IMR-90 (cell line): ENCODE measurements around the gene ERC2. TPM values are rescaled to one million over a fixed set of nuclear protein-coding genes. Genes with fewer than 3 reads are reported as not detected.

Experiments used
- ATAC-seq: fragments of 200-7000 bp; cut with Tn5 transposase; 2 replicates; pipeline ENCODE4 v1.9.1; 2020; ENCODE audit warnings: low read depth, mild to moderate bottlenecking, moderate library complexity
- BruUV-seq: library from RNA; stranded (reverse); fragments of 400-500 nt; replicated peaks from 2 replicates; lab custom pipeline; 2021; lab: Mats Ljungman, UMichigan
- CTCF ChIA-PET: fragments of 300-600 bp; formaldehyde crosslinking; extraction: SDS; loops from one replicate; lab custom pipeline; 2021; ENCODE audit warnings: antibody characterized with exemption; lab: Yijun Ruan, JAX
- POLR2A ChIA-PET: fragments of 300-600 bp; sonication (Branson Sonifier 250); formaldehyde crosslinking; loops from one replicate; lab custom pipeline; 2022; ENCODE audit warnings: antibody characterized with exemption; ENCODE audit not compliant: unreplicated experiment; lab: Charles Lee
- DNase-seq: peaks from one replicate; pipeline ENCODE4 v3.0.0; 2013
- H2AFZ ChIP-seq: replicated peaks from 2 replicates; pipeline ENCODE3; 2013; ENCODE audit warnings: low read length, mild to moderate bottlenecking; ENCODE audit not compliant: poor library complexity
- H2AK5ac ChIP-seq: 2 replicates; pipeline ENCODE4 v1.6.1; 2013; ENCODE audit warnings: low read depth, low read length, inconsistent platforms
- H2AK9ac ChIP-seq: replicated peaks from 2 replicates; pipeline ENCODE3; 2013; ENCODE audit warnings: mild to moderate bottlenecking, low read depth, low read length, moderate library complexity; ENCODE audit not compliant: poor library complexity
- H2BK120ac ChIP-seq: 2 replicates; pipeline ENCODE4 v1.6.1; 2013; ENCODE audit warnings: low read depth, low read length, inconsistent platforms
- H2BK15ac ChIP-seq: 3 replicates; pipeline ENCODE4 v1.6.1; 2013; ENCODE audit warnings: low read depth, low read length, inconsistent platforms
- H2BK20ac ChIP-seq: 2 replicates; pipeline ENCODE4 v1.6.1; 2013; ENCODE audit warnings: low read depth, mild to moderate bottlenecking, inconsistent platforms, low read length, moderate library complexity
- H2BK5ac ChIP-seq: 2 replicates; pipeline ENCODE4 v1.6.1; 2013; ENCODE audit warnings: mild to moderate bottlenecking, low read depth, low read length, inconsistent platforms; ENCODE audit not compliant: poor library complexity, severe bottlenecking
- H3K14ac ChIP-seq: replicated peaks from 2 replicates; pipeline ENCODE4 v1.6.1; 2013; ENCODE audit warnings: low read depth, low read length, inconsistent platforms
- H3K18ac ChIP-seq: 2 replicates; pipeline ENCODE4 v1.6.1; 2013; ENCODE audit warnings: low read depth, low read length, control low read depth
- H3K23ac ChIP-seq: 2 replicates; pipeline ENCODE4 v1.6.1; 2013; ENCODE audit warnings: low read depth, low read length, inconsistent platforms
- H3K27ac ChIP-seq: 2 replicates; pipeline ENCODE4 v1.5.1; 2013; ENCODE audit warnings: mild to moderate bottlenecking, control low read depth, low read length; ENCODE audit not compliant: insufficient read depth
- H3K27me3 ChIP-seq: 2 replicates; pipeline ENCODE4 v1.6.1; 2013; ENCODE audit warnings: low read length; ENCODE audit not compliant: control insufficient read depth, insufficient read depth
- H3K36me3 ChIP-seq: 2 replicates; pipeline ENCODE4 v1.6.1; 2013; ENCODE audit warnings: low read length, mixed read lengths; ENCODE audit not compliant: control insufficient read depth, insufficient read depth
- H3K4ac ChIP-seq: 2 replicates; pipeline ENCODE4 v1.6.1; 2013; ENCODE audit warnings: low read depth, low read length, inconsistent platforms
- H3K4me1 ChIP-seq: 2 replicates; pipeline ENCODE4 v1.6.1; 2013; ENCODE audit warnings: low read length, mixed read lengths; ENCODE audit not compliant: control insufficient read depth, insufficient read depth
- H3K4me2 ChIP-seq: 2 replicates; pipeline ENCODE4 v1.6.1; 2013; ENCODE audit warnings: low read depth, mild to moderate bottlenecking, control low read depth, low read length, moderate library complexity
- H3K4me3 ChIP-seq: 2 replicates; pipeline ENCODE4 v1.5.1; 2013; ENCODE audit warnings: low read depth, mild to moderate bottlenecking, control low read depth, low read length, moderate library complexity; ENCODE audit not compliant: insufficient read depth
- H3K56ac ChIP-seq: 2 replicates; pipeline ENCODE4 v1.6.1; 2013; ENCODE audit warnings: low read length, inconsistent platforms; ENCODE audit not compliant: insufficient read depth; ENCODE audit errors: extremely low read depth
- H3K79me1 ChIP-seq, 2 experiments: 2 replicates each; pipeline ENCODE4 v1.6.1; 2013; ENCODE audit warnings: low read length in 2 of 2, inconsistent platforms in 1 of 2, low read depth in 1 of 2
- H3K9ac ChIP-seq: 2 replicates; pipeline ENCODE4 v1.6.1; 2013; ENCODE audit warnings: low read depth, low read length, control low read depth
- H3K9me1 ChIP-seq: 2 replicates; pipeline ENCODE4 v1.6.1; 2013; ENCODE audit warnings: low read length, inconsistent platforms; ENCODE audit not compliant: insufficient read depth
- H3K9me3 ChIP-seq: 2 replicates; pipeline ENCODE4 v1.6.1; 2013; ENCODE audit warnings: low read length; ENCODE audit not compliant: control insufficient read depth, insufficient read depth
- H4K20me1 ChIP-seq: 2 replicates; pipeline ENCODE4 v1.6.1; 2013; ENCODE audit warnings: low read length, inconsistent platforms; ENCODE audit not compliant: insufficient read depth
- H4K5ac ChIP-seq: 2 replicates; pipeline ENCODE4 v1.6.1; 2013; ENCODE audit warnings: mild to moderate bottlenecking, low read depth, low read length, control low read depth
- H4K8ac ChIP-seq, 2 experiments: 2 replicates each; pipeline ENCODE4 v1.6.1; 2013; ENCODE audit warnings: low read depth in 2 of 2, low read length in 2 of 2, control low read depth in 1 of 2, inconsistent platforms in 1 of 2
- H4K91ac ChIP-seq: 2 replicates; pipeline ENCODE4 v1.6.1; 2013; ENCODE audit warnings: low read depth, low read length, inconsistent platforms; ENCODE audit not compliant: insufficient read depth
- CEBPB ChIP-seq: IDR thresholded peaks from 2 replicates; pipeline ENCODE4 v1.6.1; 2012; ENCODE audit warnings: low read depth, low read length, improper control_type of control experiment
- CHD1 ChIP-seq: IDR thresholded peaks from 2 replicates; pipeline ENCODE4 v1.6.1; 2012; ENCODE audit warnings: low read depth, low read length, improper control_type of control experiment
- NFE2L2 ChIP-seq: fragments of 150-350 bp; IDR thresholded peaks from 2 replicates; pipeline ENCODE4 v1.6.1; 2016; ENCODE audit warnings: low read depth, mild to moderate bottlenecking, low read length
- RAD21 ChIP-seq: IDR thresholded peaks from 2 replicates; pipeline ENCODE4 v1.6.1; 2012; ENCODE audit warnings: low read length, improper control_type of control experiment
- RCOR1 ChIP-seq: IDR thresholded peaks from 2 replicates; pipeline ENCODE4 v1.6.1; 2012; ENCODE audit warnings: mild to moderate bottlenecking, low read length, improper control_type of control experiment; ENCODE audit not compliant: insufficient replicate concordance
- RFX5 ChIP-seq: IDR thresholded peaks from 2 replicates; pipeline ENCODE4 v1.8.0; 2012; ENCODE audit warnings: low read depth, mild to moderate bottlenecking, low read length, moderate library complexity
- SMC3 ChIP-seq: fragments of 150-350 bp; IDR thresholded peaks from 2 replicates; pipeline ENCODE4 v1.6.1; 2016; ENCODE audit warnings: low read depth, mild to moderate bottlenecking, antibody characterized with exemption, low read length, moderate library complexity
- dilution Hi-C: fragments of 300-500 bp; cut with HindIII; formaldehyde crosslinking; loops from one replicate; pipeline ENCODE4 v1.14.3; 2018; ENCODE audit warnings: low sequenced_read_pairs; ENCODE audit not compliant: unreplicated experiment
- in situ Hi-C: fragments of 300-500 bp; cut with MboI; formaldehyde crosslinking; loops from 3 replicates; pipeline ENCODE4 v1.14.3; 2019; ENCODE audit warnings: low sequenced_read_pairs, inconsistent platforms, mixed read lengths
- intact Hi-C: fragments of 100-400 bp; cut with micrococcal nuclease; formaldehyde crosslinking; loops from 2 replicates; pipeline ENCODE4 v1.10.0; 2022
- polyA plus RNA-seq, 3 experiments: library from polyadenylated mRNA; depleted of rRNA; stranded (reverse); fragments of >200 nt; gene quantifications; 2 replicates each; pipeline ENCODE4 v1.2.3, GENCODE V29; 2012; ENCODE audit warnings: low replicate concordance in 1 of 3
- total RNA-seq: library from RNA; depleted of rRNA; stranded (reverse); fragments of >200 nt; gene quantifications from 2 replicates; pipeline ENCODE4 v1.2.3, GENCODE V29; 2012
- TF ChIP-seq, protein P1 (sequence below): conservative IDR thresholded peaks from 2 replicates; pipeline ENCODE4 v1.5.1; 2012; ENCODE audit warnings: mild to moderate bottlenecking, low read depth, low read length, improper control_type of control experiment

ERC2 gene
- total and polyA plus RNA-seq, 2 of the 4 experiments (the other 2 are of a cell fraction): 0.17 to 0.18 TPM

DNA sequence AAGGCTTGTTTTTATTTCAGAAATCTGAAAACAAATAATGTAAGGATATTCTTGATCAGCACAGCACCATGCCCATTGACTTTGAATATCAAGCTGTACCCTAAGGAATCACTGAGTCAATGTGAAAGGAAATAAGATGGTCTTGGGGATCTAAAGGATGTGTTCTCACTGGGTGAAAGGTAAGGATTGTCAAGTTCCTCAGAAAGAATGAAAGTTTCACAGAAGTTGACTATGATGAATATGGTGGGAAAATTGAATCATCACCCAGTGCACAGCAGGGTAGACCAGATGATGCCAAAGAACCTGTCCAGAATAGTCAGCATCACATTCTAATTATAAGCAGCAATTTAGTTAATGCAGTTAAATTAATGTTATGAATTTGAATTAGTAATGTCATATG is 16.2 kb downstream of the ERC2 start:
- ChIA-PET POLR2A (no interaction called here), CTCF (no interaction called here)
- Histone ChIP-seq H3K4me2 (no peak overlapping the region), H3K27me3 (no peaks in the 10 kb centered on the region), H2AK5ac (no peak overlapping the region), H3K4me1 (no peaks in the 10 kb centered on the region), H3K18ac (no peak overlapping the region), H2BK5ac (no peak overlapping the region), H3K56ac (no peak overlapping the region), H4K20me1 (no peaks in the 10 kb centered on the region), H2BK20ac (no peak overlapping the region), H3K36me3 (no peaks in the 10 kb centered on the region), H4K8ac (no peak overlapping the region), H3K23ac (no peak overlapping the region), H2AFZ (no peak overlapping the region), H3K14ac (no peak overlapping the region), H3K4me3 (no peak overlapping the region), H3K9me1 (no peaks in the 10 kb centered on the region), H2BK120ac (no peak overlapping the region), H3K9ac (no peak overlapping the region), H3K27ac (no peak overlapping the region), H3K79me1 (no peaks in the 10 kb centered on the region), H2AK9ac (no peak overlapping the region), H3K9me3 (no peaks in the 10 kb centered on the region), H3K4ac (no peak overlapping the region), H4K5ac (no peak overlapping the region), H2BK15ac (no peak overlapping the region), H4K91ac (no peak overlapping the region)
- TF ChIP-seq SMC3 (no peak), CEBPB (no peak), RFX5 (no peak), NFE2L2 (no peak), CHD1 (no peak), RCOR1 (no peak), RAD21 (no peak)
- TF ChIP-seq, protein P1, sequence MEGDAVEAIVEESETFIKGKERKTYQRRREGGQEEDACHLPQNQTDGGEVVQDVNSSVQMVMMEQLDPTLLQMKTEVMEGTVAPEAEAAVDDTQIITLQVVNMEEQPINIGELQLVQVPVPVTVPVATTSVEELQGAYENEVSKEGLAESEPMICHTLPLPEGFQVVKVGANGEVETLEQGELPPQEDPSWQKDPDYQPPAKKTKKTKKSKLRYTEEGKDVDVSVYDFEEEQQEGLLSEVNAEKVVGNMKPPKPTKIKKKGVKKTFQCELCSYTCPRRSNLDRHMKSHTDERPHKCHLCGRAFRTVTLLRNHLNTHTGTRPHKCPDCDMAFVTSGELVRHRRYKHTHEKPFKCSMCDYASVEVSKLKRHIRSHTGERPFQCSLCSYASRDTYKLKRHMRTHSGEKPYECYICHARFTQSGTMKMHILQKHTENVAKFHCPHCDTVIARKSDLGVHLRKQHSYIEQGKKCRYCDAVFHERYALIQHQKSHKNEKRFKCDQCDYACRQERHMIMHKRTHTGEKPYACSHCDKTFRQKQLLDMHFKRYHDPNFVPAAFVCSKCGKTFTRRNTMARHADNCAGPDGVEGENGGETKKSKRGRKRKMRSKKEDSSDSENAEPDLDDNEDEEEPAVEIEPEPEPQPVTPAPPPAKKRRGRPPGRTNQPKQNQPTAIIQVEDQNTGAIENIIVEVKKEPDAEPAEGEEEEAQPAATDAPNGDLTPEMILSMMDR: no peak
- dilution Hi-C loops: no loop called here
- intact Hi-C loops: no loop called here
- no peak for ATAC-seq
- no TSS peak for BruUV-seq
- DNase-seq: no peak
- in situ Hi-C loops: no loop called here
